Erythroblast (primary cell): ENCODE data around the gene ZNF407.

Source experiments
- GATA1 ChIP-seq: IDR thresholded peaks from 2 replicates; pipeline ENCODE4 v1.6.1; 2011; ENCODE audit warnings: low read depth, mild to moderate bottlenecking, control low read depth, low read length, moderate library complexity
- POLR2A ChIP-seq: IDR thresholded peaks from 2 replicates; pipeline ENCODE4 v1.6.1; 2011; ENCODE audit warnings: mild to moderate bottlenecking, low read length

DNA sequence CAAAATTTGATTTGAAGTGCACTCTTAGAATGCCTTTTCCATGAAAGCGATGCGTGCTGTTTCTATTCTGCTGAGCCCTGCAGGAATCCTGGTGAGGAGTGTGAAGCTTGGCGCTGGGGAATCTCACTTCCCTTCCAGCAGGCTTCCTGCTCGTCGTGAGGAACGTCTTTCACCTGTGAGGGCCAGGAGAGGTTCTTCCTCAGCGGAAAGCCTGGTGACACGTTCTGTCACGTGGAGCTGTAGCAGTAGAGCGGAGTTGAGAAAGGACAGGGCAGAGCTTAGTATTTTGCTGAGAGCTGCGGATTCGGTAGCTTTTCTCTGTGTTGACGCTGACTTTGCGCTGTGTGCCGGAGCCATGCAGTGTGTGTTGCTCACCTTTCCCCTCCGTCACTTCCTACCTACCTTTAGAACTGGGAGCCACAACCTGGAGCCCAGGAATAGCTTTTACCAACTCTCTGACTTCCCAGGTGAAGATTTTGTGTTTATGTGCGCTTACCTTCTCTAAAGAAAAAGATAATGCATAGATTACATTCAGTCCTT is 316.5 kb downstream of the ZNF407 start:
- TF ChIP-seq POLR2A (no peak), GATA1 (no peak)
